NCI-H69 (cell line): ENCODE data around the gene ADAMTS18.
"Not testable (repeated sequence)": the region's sequence is repeated elsewhere in the genome, so short reads cannot be mapped to it uniquely, and the experiment has no call there.

Experiments used
- DNase-seq: peaks from one replicate; lab custom pipeline; 2025; lab: John Stamatoyannopoulos, UW

The ADAMTS18 gene, protein sequence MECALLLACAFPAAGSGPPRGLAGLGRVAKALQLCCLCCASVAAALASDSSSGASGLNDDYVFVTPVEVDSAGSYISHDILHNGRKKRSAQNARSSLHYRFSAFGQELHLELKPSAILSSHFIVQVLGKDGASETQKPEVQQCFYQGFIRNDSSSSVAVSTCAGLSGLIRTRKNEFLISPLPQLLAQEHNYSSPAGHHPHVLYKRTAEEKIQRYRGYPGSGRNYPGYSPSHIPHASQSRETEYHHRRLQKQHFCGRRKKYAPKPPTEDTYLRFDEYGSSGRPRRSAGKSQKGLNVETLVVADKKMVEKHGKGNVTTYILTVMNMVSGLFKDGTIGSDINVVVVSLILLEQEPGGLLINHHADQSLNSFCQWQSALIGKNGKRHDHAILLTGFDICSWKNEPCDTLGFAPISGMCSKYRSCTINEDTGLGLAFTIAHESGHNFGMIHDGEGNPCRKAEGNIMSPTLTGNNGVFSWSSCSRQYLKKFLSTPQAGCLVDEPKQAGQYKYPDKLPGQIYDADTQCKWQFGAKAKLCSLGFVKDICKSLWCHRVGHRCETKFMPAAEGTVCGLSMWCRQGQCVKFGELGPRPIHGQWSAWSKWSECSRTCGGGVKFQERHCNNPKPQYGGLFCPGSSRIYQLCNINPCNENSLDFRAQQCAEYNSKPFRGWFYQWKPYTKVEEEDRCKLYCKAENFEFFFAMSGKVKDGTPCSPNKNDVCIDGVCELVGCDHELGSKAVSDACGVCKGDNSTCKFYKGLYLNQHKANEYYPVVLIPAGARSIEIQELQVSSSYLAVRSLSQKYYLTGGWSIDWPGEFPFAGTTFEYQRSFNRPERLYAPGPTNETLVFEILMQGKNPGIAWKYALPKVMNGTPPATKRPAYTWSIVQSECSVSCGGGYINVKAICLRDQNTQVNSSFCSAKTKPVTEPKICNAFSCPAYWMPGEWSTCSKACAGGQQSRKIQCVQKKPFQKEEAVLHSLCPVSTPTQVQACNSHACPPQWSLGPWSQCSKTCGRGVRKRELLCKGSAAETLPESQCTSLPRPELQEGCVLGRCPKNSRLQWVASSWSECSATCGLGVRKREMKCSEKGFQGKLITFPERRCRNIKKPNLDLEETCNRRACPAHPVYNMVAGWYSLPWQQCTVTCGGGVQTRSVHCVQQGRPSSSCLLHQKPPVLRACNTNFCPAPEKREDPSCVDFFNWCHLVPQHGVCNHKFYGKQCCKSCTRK (N-terminal part only)

DNA sequence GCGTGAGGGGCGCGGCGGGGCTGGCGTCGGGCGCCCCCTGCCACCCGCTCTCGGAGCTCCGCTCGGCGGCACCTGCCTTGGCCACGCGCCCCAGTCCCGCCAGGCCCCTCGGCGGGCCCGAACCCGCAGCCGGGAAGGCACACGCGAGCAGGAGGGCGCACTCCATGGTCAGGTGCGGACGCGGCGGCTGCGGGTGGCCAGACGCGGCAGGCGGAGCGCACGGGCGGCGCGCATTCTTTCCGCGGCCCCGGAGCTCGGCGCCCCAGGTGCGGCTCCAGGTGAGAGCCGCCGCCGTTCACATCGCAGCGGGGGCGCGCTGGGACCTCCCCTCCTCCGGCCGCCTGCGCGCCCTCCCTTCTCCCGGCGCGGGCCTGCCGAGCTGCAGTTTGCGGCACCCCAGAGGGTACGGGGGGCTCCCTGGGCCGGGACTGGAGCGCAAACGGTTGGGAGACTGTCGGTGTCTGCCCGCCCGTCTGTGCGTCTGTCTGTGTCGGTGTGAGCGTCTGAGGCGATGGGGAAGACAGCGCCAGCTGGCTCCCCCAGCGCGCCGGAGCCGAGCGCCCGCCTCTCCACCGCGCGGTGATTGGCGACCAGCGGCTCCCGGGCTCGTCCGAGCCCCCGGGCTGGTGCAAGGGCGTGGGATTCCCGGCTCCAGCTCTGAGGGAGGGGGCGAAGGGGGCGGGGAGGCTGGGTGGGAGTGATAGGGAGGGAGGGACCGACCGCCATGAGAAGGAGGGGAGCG is at the start of gene ADAMTS18:
ADAMTS18 (minus strand) TSS at position 505 of the 742 bp plus-strand sequence; CDS start at position 166, 339 bp downstream.
- DNase-seq: peak; percentile 70

DNA sequence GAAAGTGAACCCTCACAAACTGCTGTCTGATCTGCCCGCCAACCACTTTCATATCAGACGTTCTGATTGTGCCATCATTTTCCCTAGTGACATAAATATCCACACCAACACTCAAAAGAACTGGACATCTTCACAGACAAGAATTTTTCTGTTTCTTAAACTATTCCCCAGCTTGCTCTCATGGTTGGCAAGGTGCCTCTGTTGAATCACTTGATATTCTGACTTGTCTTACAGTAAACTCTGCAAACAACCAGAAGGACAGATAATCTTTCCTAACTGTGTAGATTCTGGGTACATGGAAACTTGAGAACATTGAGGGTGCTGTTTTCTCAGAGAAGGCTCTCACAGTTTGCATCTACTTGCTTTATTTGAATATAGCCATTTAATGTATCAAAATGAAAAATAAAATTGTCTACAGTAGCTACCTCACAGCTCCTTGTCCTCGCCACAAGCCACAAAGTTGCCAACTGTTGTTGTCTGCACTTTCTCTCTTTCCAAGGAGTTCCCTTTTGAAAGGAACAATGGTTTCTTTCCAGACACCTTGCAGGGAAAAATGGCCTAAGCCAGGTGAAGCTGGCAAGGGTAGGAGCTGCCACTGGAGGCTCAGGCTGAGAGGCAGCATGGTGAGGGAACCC is 46.0 kb upstream of the ADAMTS18 start:
- DNase-seq: no peak

DNA sequence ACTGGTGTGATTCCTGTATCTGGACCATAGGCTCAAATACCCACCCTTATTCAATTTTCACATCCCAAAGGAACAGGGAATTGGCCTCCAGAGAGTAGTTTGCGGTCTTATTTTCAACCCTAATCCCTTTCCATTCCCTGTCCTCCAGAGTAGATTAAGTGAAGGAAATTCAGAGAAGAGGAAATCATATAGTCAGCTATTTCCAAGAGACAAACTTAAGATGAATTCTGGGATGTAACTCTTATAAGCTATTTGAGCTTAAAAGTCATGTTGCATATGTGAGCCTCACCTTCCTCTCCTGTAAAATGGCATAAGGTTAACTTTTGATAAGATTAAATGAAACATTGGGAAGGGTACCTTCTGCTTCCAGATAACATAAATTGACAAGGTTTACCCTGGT is 37.4 kb upstream of the ADAMTS18 start:
- no peak for DNase-seq

DNA sequence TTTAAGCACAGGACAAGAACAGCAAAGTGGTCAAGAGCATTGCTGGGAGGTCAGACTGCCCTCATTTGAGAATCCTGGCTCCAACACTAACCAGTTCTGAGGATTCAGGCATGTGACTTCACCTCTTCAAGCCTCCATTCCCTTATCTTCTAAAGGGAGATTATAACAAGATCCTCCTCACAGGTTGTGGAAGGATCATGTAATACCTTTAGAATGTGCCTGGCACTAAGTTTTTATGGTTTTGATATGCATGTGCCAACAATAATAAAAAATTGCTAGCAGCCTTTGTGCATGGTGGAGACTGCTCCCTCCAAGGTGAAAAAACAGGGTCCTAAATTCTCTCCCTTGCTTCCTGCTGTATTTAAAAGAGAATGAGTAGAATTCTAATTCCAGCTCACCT is 36.0 kb upstream of the ADAMTS18 start:
- DNase-seq: no peak

DNA sequence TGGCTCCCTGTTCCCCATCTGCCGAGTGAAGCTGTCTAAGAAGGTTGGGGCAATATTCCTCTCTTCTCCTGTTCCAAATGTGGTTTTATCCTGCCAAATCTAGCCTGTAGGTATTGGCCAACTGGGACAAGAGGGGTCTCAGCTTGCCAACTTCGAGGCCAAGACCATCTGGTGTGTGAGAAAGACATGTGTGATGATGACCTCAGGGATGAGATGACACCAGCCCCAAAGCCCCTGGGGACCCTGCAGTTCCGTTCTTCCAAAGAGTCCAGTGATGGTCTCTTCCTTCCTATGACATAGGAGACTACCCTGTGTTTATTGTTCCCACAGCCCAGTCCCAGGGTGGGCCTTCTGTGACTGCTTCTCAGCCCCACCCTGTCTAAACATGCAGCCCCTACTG is 34.8 kb upstream of the ADAMTS18 start:
- no peak for DNase-seq

DNA sequence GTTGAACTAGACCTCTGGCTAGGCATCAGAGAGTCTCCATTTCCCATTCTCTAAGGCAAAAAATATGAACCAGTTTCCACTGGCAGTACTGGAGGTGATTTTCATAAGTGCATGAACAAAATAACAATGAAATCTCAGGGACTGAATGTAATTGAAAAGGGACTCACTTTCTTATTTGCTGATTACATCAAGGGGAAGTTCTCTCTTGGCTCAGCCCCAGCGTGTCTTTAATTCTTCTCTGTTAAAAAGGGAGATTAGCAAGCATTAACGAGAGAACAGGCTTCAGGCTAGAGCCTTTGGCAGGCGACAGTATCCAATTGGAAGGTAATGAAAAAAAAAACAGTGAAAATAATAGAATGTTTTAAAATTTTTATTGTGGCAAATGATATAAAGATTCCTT is 34.0 kb upstream of the ADAMTS18 start:
- DNase-seq: no peak

DNA sequence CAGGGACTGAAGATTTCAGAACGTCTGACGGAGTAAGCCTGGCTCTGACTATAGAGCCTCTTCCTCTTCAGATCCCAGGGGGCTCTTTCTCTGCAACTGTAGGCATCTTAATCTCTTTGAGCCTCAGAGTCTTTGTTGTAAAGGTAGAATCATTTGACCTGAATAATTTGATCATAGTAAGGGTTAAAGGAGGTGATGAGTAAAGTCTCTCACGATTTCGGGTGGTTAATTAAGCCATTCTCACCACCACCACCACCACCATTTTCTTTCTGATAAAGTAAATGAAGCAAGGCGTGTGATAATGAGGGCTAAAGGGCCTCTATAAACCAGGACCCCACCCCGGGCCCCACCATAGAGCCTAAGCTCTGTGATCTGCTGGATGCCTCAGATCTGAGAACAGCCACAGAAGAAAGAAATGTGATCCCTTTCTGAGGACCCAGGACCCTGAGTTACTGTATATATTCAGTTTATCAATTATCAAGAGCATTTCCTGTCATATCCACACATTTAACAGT is 33.0 kb upstream of the ADAMTS18 start:
- DNase-seq: no peak

DNA sequence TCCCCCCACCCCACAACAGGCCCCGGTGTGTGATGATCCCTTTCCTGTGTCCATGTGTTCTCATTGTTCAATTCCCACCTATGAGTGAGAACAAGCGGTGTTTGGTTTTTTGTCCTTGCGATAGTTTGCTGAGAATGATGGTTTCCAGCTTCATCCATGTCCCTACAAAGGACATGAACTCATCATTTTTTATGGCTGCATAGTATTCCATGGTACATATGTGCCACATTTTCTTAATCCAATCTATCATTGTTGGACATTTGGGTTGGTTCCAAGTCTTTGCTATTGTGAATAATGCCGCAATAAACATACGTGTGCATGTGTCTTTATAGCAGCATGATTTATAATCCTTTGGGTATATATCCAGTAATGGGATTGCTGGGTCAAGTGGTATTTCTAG is 28.8 kb upstream of the ADAMTS18 start:
- not testable (repeated sequence) for DNase-seq

DNA sequence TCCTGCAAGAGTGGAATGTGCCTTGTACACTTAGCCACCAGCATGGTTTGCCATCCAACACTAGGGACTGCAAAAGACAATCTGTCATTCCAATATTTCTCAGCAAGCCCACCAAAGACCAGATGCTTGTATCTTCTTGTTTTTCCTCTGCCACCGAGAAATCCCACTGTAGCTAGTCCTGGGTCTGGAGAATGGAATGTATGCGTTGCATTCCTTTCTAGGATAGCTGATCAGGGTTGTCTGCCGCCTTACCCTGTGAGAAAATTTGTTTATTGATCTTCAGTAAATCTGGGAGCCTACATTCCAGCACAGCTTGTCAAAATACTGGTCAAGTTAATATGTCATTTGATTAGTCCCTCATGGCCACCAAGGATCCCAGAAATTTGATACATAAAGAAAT is 28.1 kb upstream of the ADAMTS18 start:
- no peak for DNase-seq

DNA sequence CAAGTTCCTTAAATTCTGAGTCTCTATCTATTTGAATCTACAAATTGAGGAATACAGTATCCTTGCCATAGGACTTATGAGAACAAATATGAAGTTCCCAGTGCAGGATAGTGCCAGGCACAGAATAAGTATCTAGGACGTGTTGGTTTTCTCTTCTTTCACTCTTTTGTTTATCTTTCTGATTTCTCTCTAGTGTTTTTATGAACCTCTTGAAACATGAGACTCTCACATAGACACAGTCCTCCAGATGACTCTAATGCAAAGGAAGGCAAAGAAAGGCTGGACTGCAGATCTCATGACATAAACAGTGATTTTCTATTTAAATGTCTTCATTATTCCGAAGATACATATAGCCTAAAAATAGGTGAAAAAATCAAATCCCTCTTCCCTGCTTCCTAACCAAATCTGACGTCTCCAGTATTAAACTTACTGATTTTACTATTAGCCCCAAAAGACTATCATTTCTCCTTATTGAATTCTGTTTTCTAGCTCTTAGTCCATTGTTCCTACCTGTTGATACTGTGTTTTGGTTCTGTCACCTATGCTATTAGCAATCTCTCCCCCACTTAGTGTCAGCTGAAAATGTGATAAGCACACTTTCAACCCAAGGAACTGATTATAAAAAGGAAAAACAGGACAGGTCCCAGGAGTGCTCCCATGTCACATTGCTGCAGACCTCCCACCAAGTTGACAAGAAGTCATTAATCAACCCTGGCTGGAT is 24.9 kb upstream of the ADAMTS18 start:
- no peak for DNase-seq

DNA sequence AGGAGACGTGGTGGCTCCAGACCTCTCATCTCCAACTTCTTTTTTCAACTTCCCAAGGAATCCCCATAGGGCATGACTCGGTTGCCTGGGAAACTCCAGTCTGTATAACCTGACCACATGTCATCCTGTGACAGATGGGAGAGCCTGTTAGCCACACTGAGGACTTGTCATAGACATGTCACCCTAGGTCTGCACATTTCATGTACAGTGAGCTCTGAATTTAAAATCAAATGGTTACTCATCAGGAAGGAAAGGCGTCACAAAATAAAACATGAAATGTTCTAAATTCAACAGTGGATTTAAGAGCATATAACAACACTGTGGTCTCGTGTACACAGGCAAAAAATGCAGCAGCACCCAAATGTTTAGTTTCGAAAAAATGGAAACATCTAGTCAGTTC is 22.2 kb upstream of the ADAMTS18 start:
- DNase-seq: peak; percentile 0

DNA sequence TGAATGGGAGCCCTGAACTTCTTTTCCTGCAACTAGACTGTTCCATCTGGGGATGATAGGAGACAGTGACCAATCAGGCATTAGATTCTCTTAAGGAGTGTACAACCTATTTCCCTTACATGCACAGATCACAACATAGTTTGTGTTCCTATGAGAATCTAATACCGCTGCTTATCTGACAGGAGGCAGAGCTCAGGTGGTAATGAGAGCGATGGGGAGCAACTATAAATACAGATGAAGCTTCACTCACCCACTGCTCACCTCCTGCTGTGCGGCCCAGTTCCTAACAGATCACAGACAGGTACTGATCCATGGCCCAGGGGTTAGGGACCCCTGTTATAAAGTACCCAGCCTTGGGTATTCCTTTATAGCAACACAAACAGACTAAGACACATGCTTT is 17.4 kb upstream of the ADAMTS18 start:
- DNase-seq: no peak

DNA sequence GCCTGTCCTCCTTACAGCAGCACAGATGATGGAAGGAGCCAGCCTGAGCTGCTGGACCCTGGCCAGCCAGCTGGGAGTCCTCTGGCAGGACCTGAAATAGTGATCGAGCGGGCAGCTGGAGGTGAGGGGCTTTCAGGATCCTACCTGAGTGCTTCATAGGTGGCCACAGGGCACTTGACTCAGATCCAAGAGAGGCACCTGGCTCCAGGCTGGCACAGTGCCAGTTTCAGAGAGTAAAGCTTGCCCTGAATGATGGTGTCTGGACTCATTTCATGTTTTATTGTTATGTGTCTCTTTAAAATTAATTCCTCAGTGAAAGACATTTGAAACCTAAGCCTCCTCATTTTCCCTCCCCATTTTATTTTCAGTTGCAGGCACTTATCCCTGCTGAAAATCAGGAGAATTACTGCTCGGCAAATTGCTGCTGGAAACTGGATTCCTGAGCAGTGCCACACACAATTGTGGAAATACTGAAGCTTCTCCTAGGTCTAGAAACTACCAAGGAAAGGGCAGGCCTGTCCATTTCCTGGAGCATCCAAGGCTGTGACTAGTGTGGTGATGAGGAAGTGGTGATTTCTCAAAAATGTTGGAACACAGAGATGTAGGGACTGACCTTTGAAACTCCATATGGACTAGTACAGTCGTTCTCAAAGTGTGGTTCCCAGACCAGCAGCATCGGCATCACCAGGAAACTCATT is 16.1 kb upstream of the ADAMTS18 start:
- peak; percentile 94 for DNase-seq

DNA sequence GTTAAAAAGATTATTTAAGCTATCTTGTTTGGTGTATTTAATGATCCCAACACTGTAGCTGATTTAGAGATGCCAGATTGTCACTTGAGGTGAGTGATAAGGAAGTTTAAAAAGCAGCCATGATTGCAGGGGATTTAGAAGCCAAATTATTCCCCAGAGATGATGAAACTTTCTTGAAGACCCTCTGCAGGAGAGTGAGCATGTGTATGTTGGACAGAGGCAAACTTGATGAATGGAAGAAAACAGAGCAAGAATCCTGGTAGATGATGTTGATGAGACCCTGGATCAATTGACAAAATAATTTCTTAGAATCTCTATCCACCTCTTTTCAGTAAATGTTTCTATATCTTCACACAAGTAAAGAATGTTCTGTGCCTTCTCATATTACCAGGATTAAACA is 14.4 kb upstream of the ADAMTS18 start:
- no peak for DNase-seq

DNA sequence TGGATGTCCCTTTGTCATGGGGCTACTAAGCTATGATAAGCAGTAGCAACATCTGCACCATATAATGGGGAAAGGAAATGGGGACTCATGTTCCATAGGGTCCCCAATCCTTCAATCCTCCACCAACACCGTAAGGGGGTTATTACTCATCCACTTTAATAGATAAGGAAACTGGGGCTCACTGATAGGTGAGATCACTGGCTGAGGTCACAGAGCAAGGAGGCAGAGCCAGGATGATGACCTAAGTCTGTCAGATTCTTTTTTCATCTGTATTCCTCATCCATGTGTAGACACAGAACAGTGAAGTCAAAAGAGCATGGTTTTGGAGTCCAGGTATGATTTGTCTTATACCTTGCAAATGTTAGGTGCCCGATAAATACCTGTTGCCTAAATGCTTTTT is 10.5 kb upstream of the ADAMTS18 start:
- no peak for DNase-seq

DNA sequence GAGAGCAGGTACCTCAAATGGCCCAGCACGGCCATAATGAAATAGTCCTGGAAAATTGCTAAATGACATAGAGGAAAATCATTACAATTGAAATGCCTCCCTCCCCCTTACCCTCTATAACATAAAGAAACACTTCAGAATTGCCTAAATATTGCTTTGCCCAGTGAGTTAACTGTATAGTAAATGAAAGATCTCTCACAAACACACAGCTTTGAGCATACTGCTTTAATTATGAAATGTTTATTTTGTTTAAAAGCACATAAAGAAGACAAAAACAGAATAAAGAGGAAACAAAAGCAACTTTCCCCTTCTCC is 9.3 kb upstream of the ADAMTS18 start:
- no peak for DNase-seq

DNA sequence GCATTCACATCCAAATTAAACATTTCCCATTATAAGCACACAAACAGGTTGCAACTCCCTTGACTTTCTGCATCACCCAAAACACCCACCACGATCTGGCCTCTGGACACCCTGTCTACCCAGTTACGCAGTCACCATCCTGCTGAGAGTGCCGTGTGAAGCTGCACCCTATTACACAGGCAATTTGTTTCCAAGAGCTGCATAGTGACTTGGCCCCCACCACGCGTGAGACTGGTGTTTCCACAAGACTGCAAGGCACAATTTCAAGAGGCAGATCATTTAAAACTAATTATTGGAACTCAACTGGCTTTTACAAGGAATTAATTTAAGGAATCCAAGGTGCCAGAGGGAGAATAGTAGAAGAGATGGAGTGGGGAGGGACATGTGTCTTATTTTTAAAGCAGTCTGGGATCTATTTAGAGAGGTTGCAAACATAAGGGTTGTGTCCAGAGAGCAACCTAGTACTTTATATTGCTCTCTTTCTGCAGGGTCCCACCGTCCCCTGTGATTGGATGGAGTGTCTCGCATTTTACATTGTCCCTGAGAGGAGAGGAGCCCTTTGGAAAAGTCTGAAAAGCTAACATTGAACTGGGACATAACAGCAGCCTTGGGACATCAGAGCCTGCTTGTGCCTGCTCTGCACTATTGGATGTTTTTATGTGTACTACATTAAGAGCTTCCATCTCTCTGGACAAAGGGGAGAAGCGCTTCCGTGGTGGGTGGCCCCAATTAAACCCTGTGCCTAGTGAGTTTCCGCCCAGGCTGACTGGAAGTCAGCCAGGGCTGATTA is 8.7 kb upstream of the ADAMTS18 start:
- peak; percentile 85 for DNase-seq

DNA sequence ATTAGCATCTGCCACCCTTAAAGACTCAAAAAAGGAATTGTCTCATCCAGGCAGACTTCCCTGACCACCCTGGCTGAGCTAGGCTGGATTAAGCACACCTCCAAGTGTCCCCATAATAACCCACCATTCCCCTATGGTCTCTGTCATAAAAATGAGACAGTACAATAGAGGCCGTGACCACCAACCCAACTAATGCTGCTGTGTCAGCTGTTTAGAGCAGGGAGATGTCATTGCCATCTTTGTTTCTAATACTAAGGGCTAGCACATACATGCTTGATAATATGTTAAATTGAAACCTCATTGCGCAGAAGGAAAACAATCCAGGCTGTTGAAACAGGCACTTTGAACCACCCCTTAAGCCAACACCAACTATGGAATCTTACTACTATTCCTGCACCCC is 7.2 kb upstream of the ADAMTS18 start:
- DNase-seq: no peak

DNA sequence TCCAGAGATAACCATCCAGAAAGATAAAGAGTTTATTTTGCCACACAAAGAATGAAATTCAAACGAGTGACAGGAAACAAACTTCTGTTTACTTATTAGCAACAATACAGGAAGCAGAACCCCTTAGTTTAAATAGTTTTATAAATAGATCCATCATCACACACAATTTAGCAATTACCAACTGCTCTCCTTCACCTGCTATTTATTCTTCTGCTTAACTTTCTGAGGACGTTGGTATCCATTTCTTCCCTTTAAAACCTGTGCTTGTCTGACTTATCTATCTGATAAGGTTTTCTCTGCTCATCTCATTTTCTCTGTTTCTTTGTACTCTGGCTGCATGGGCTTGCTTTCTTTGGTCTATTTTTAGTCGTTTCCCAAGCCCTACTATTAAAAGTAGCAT is 4.3 kb upstream of the ADAMTS18 start:
- no peak for DNase-seq
